Neural cell (in vitro differentiated cells): ENCODE results near the gene FAM167B. TPM values are rescaled to one million over a fixed set of nuclear protein-coding genes. Genes with fewer than 3 reads are reported as not detected.

ENCODE experiments used
- H2AFZ ChIP-seq: fragments of 200-600, 300-800 bp; sonication (generic), shearing (Covaris generic); 2 replicates; pipeline ENCODE4 v1.6.0; 2014; ENCODE audit warnings: low read depth, mild to moderate bottlenecking, antibody characterized with exemption, low read length, moderate library complexity
- H3F3A ChIP-seq: fragments of 200-600 bp; shearing (Covaris generic); 2 replicates; pipeline ENCODE4 v1.6.1; 2016; ENCODE audit warnings: mild to moderate bottlenecking, moderate library complexity, mixed read lengths, antibody characterized with exemption, low read length; ENCODE audit not compliant: insufficient read depth, poor library complexity, severe bottlenecking
- H3K27ac ChIP-seq: fragments of 200-600, 300-800 bp; sonication (generic), shearing (Covaris generic); 2 replicates; pipeline ENCODE4 v1.5.1; 2014; ENCODE audit warnings: mild to moderate bottlenecking, low read length, moderate library complexity
- H3K27me3 ChIP-seq: fragments of 300-800, 200-600 bp; sonication (generic), shearing (Covaris generic); 2 replicates; pipeline ENCODE4 v1.6.0; 2014; ENCODE audit warnings: mild to moderate bottlenecking, low read depth, low read length, moderate library complexity; ENCODE audit not compliant: insufficient read depth
- H3K36me3 ChIP-seq: fragments of 300-800, 200-600 bp; sonication (generic), shearing (Covaris generic); 2 replicates; pipeline ENCODE4 v1.5.1; 2014; ENCODE audit warnings: mild to moderate bottlenecking, antibody characterized with exemption, low read length, moderate library complexity; ENCODE audit not compliant: insufficient read depth
- H3K4me2 ChIP-seq: fragments of 300-800, 200-600 bp; sonication (generic), shearing (Covaris generic); 2 replicates; pipeline ENCODE4 v1.6.0; 2014; ENCODE audit warnings: mild to moderate bottlenecking, low read length
- H3K4me3 ChIP-seq: fragments of 300-800, 200-600 bp; sonication (generic), shearing (Covaris generic); 2 replicates; pipeline ENCODE4 v1.5.1; 2014; ENCODE audit warnings: mild to moderate bottlenecking, low read length, moderate library complexity
- H3K79me2 ChIP-seq: fragments of 200-600 bp; shearing (Covaris generic); replicated peaks from 2 replicates; pipeline ENCODE4 v1.6.0; 2014; ENCODE audit warnings: mild to moderate bottlenecking, low read length, moderate library complexity; ENCODE audit not compliant: insufficient read depth
- H3K9ac ChIP-seq: fragments of 300-800, 200-600 bp; sonication (generic), shearing (Covaris generic); 2 replicates; pipeline ENCODE4 v1.6.1; 2016; ENCODE audit warnings: mild to moderate bottlenecking, low read length, mixed read lengths
- H3K9me2 ChIP-seq: fragments of 200-600 bp; shearing (Covaris generic); 2 replicates; pipeline ENCODE4 v1.6.1; 2016; ENCODE audit warnings: mild to moderate bottlenecking, low read length, mixed read lengths; ENCODE audit not compliant: insufficient read depth
- H3K9me3 ChIP-seq: fragments of 200-600, 300-800 bp; sonication (generic), shearing (Covaris generic); 2 replicates; pipeline ENCODE4 v1.6.1; 2016; ENCODE audit warnings: mild to moderate bottlenecking, mixed run types, low read length, moderate library complexity, mixed read lengths
- H4K20me1 ChIP-seq: fragments of 200-600 bp; shearing (Covaris generic); 2 replicates; pipeline ENCODE4 v1.6.1; 2016; ENCODE audit warnings: mild to moderate bottlenecking, mixed run types; ENCODE audit not compliant: insufficient read depth
- EP300 ChIP-seq: fragments of 450-650 bp; conservative IDR thresholded peaks from 2 replicates; pipeline ENCODE4 v1.6.1; 2014; ENCODE audit warnings: antibody characterized with exemption, mild to moderate bottlenecking, moderate library complexity; ENCODE audit not compliant: poor library complexity, severe bottlenecking
- EZH2 ChIP-seq: fragments of 200-600, 300-800 bp; shearing (Covaris generic), sonication (generic); IDR thresholded peaks from 2 replicates; pipeline ENCODE4 v1.6.1; 2014; ENCODE audit warnings: antibody characterized with exemption, low read length, borderline replicate concordance, mild to moderate bottlenecking; ENCODE audit not compliant: insufficient read depth, poor library complexity, severe bottlenecking
- MXI1 ChIP-seq: fragments of 450-650 bp; conservative IDR thresholded peaks from 2 replicates; pipeline ENCODE4 v1.6.1; 2014; ENCODE audit warnings: antibody characterized with exemption, mild to moderate bottlenecking; ENCODE audit not compliant: poor library complexity, severe bottlenecking
- POLR2AphosphoS5 ChIP-seq: IDR thresholded peaks from 2 replicates; pipeline ENCODE4 v1.6.1; 2012
- RAD21 ChIP-seq: fragments of 450-650 bp; conservative IDR thresholded peaks from 2 replicates; pipeline ENCODE4 v1.6.1; 2014; ENCODE audit warnings: antibody characterized with exemption, mild to moderate bottlenecking, moderate library complexity
- SMC3 ChIP-seq: fragments of 450-650 bp; conservative IDR thresholded peaks from 2 replicates; pipeline ENCODE4 v1.6.1; 2014; ENCODE audit warnings: antibody characterized with exemption, mild to moderate bottlenecking, moderate library complexity; ENCODE audit not compliant: poor library complexity
- TAF1 ChIP-seq: IDR thresholded peaks from 2 replicates; pipeline ENCODE4 v1.6.1; 2012; ENCODE audit warnings: low read depth
- polyA plus RNA-seq: library from polyadenylated mRNA; depleted of rRNA; stranded (reverse); fragments of >200 nt; gene quantifications from 2 replicates; pipeline ENCODE4 v1.2.3, GENCODE V29; 2014
- TF ChIP-seq, protein P1 (sequence below): fragments of 450-650 bp; IDR thresholded peaks from 2 replicates; pipeline ENCODE4 v1.5.1; 2014; ENCODE audit warnings: antibody characterized with exemption, mild to moderate bottlenecking, moderate library complexity; ENCODE audit not compliant: poor library complexity, severe bottlenecking
- TF ChIP-seq, protein P2 (sequence below): IDR thresholded peaks from 2 replicates; pipeline ENCODE4 v1.6.1; 2012; ENCODE audit warnings: borderline replicate concordance

The FAM167B gene
- polyA plus RNA-seq, 1 donor from 2014 or later, result not detected

DNA sequence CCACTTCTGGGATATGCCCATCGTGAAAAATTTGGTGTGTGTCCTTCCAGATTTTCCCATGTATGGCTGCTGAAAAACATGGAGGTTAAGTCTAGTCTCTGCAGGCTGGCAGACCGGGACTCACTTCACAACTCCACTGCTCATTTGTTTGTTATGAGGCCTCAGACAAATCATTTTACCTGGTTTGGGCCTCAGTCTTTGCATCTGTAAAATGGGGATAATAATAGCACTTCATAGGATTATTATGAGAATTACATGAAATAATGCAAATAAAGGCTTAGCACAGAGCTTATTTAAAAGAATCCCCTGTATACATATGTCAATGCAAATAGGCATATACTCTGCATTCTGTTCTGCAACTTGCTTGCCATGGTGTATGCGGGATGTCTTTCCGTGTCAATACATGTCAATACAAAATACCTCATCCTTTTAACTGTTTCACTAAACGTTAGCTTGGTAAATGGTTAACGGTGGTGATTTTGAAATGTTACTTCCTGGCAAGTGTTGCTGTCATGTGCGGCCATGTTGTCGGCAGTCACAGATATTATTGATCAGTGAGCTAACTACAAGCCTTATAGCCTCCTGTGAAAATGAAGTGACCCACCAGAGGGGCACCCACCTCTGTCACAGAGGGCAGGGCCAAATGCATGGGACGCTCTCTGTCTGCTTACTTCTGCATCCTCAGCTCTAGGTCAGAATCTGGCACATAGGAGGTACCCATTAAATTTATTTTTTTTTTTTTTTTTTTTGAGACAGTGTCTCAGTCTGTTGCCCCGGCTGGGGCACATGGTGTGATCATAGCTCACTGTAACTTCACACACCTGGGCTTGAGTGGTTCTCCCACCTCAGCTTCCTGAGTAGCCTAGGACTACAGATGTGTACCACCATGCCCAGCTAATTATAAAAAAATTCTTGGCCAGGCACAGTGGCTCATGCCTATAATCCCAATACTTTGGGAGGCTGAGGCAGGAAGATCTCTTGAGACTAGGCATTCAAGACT is 8.3 kb downstream of the FAM167B start:
- H3K4me3 ChIP-seq, result no peak overlapping the region
- no peak overlapping the region for H3K4me2 ChIP-seq
- no peaks in the 10 kb centered on the region for H3K9me3 ChIP-seq
- no peak overlapping the region for H3K27ac ChIP-seq
- H3K9me2 ChIP-seq, result no peaks in the 10 kb centered on the region
- no peak overlapping the region for H2AFZ ChIP-seq
- no peaks in the 10 kb centered on the region for H3K79me2 ChIP-seq
- no peaks in the 10 kb centered on the region for H3K36me3 ChIP-seq
- H3K9ac ChIP-seq, result no peak overlapping the region
- TF ChIP-seq POLR2AphosphoS5, result no peak
- no peaks in the 10 kb centered on the region for H3K27me3 ChIP-seq
- no peaks in the 10 kb centered on the region for H3F3A ChIP-seq
- H4K20me1 ChIP-seq, result no peaks in the 10 kb centered on the region

DNA sequence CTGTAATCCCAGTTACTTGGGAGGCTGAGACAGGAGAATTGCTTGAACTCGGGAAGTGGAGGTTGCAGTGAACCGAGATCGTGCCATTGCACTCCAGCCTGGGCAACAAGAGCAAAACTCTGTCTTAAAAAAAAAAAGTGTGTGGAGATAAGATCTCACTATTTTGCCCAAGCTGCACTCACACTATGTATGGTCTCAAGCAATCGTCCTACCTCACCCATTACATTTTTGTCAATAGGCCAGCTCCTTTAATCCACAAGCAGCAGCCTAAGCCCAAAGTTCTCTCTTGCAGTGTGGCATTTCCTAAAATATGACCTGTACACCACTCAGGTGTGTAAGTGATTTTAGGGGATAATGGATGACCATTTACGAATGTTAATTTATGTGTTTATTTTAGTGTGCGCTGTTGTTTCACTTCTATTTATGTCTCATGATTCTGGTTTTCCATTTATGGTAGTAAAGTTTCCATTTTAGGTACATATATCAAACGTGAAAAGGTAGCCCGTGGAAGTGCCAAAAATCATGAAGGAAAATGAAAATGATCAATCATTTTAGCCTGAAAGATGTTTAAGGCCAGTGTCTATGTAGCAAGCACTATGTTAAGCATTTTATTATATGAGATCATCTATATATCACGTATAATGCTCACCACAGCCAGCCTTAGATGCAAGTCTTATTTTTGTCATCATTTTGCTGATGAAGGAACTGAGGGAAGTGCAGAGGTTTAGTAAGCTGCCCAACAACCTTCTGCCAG is 9.6 kb downstream of the FAM167B start:
- no peaks in the 10 kb centered on the region for H4K20me1 ChIP-seq
- no peak overlapping the region for H2AFZ ChIP-seq
- H3K4me2 ChIP-seq, result no peak overlapping the region
- H3K36me3 ChIP-seq, result no peaks in the 10 kb centered on the region
- no peak overlapping the region for H3K4me3 ChIP-seq
- no peaks in the 10 kb centered on the region for H3K79me2 ChIP-seq
- no peaks in the 10 kb centered on the region for H3K9me3 ChIP-seq
- H3K9ac ChIP-seq, result no peak overlapping the region
- H3K9me2 ChIP-seq, result no peaks in the 10 kb centered on the region
- no peaks in the 10 kb centered on the region for H3K27me3 ChIP-seq
- H3K27ac ChIP-seq, result no peak overlapping the region
- no peaks in the 10 kb centered on the region for H3F3A ChIP-seq
- TF ChIP-seq POLR2AphosphoS5 (no peak), EP300 (no peak), MXI1 (no peak), RAD21 (no peak), TAF1 (no peak), SMC3 (no peak), EZH2 (no peak)
- TF ChIP-seq, protein P1, sequence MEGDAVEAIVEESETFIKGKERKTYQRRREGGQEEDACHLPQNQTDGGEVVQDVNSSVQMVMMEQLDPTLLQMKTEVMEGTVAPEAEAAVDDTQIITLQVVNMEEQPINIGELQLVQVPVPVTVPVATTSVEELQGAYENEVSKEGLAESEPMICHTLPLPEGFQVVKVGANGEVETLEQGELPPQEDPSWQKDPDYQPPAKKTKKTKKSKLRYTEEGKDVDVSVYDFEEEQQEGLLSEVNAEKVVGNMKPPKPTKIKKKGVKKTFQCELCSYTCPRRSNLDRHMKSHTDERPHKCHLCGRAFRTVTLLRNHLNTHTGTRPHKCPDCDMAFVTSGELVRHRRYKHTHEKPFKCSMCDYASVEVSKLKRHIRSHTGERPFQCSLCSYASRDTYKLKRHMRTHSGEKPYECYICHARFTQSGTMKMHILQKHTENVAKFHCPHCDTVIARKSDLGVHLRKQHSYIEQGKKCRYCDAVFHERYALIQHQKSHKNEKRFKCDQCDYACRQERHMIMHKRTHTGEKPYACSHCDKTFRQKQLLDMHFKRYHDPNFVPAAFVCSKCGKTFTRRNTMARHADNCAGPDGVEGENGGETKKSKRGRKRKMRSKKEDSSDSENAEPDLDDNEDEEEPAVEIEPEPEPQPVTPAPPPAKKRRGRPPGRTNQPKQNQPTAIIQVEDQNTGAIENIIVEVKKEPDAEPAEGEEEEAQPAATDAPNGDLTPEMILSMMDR, result no peak
- TF ChIP-seq, protein P2, sequence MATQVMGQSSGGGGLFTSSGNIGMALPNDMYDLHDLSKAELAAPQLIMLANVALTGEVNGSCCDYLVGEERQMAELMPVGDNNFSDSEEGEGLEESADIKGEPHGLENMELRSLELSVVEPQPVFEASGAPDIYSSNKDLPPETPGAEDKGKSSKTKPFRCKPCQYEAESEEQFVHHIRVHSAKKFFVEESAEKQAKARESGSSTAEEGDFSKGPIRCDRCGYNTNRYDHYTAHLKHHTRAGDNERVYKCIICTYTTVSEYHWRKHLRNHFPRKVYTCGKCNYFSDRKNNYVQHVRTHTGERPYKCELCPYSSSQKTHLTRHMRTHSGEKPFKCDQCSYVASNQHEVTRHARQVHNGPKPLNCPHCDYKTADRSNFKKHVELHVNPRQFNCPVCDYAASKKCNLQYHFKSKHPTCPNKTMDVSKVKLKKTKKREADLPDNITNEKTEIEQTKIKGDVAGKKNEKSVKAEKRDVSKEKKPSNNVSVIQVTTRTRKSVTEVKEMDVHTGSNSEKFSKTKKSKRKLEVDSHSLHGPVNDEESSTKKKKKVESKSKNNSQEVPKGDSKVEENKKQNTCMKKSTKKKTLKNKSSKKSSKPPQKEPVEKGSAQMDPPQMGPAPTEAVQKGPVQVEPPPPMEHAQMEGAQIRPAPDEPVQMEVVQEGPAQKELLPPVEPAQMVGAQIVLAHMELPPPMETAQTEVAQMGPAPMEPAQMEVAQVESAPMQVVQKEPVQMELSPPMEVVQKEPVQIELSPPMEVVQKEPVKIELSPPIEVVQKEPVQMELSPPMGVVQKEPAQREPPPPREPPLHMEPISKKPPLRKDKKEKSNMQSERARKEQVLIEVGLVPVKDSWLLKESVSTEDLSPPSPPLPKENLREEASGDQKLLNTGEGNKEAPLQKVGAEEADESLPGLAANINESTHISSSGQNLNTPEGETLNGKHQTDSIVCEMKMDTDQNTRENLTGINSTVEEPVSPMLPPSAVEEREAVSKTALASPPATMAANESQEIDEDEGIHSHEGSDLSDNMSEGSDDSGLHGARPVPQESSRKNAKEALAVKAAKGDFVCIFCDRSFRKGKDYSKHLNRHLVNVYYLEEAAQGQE, result no peak
